Measurements from ENCODE around the gene TRIP4. TPM values are rescaled to one million over a fixed set of nuclear protein-coding genes. Genes with fewer than 3 reads are reported as not detected.

TRIP4 gene
- total RNA-seq, 1 experiment from 2014 or later = 18.3 TPM

DNA sequence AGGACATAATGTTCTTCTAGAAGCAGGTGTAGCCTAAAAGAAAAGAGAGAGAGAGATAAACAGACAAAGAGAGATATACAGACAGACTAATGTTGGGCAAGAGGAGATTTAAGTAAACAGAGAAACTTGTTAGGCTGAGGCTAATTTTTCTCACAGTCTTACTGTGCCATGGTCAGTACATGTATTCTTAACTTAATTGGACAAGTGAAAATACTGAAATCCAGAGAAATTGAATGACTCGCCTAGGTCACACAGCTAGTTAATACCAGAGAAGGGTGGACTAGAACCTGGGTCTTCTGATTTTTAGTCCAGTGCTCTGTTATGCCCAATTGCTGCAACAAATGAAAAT, 66.0 kb downstream of the TRIP4 start:
- intact Hi-C loops (cut with micrococcal nuclease) = no loop called here
- no peak overlapping the region for H3K27ac ChIP-seq (ENCODE audit: low read depth, low read length)
- no peaks in the 10 kb centered on the region for H3K79me2 ChIP-seq (ENCODE audit: insufficient read depth, low read length)
- no TSS peak for BruUV-seq (replicated peaks)
- no peaks in the 10 kb centered on the region for H3K4me1 ChIP-seq (ENCODE audit: control insufficient read depth in 1 of 2, insufficient read depth in 2 of 2, low read length in 2 of 2)
- H4K20me1 ChIP-seq (ENCODE audit: insufficient read depth) = no peaks in the 10 kb centered on the region
- no peak overlapping the region for H2AFZ ChIP-seq (ENCODE audit: low read depth, low read length, poor library complexity, severe bottlenecking)
- H3K36me3 ChIP-seq (ENCODE audit: control insufficient read depth in 1 of 2, insufficient read depth in 2 of 2, low read length in 2 of 2) = peaks cover 0 to 5% of the 10 kb centered on the region in 2 experiments; a peak in 1 of 4 replicates
- H3K4me2 ChIP-seq (ENCODE audit: low read length) = no peak overlapping the region
- no peak for DNase-seq (ENCODE audit: low read depth, low spot score)
- TF ChIP-seq CBX3 (IDR thresholded peaks at IDR 0.05; ENCODE audit: low read depth) (no peak), SRF (IDR thresholded peaks at IDR 0.05; ENCODE audit: low read depth) (no peak), ZFX (IDR thresholded peaks at IDR 0.05) (no peak), YY1 (IDR thresholded peaks at IDR 0.05; ENCODE audit: extremely low read depth, insufficient replicate concordance, low read depth, low read length) (no peak), ELF1 (IDR thresholded peaks at IDR 0.05; ENCODE audit: borderline replicate concordance, low read depth) (no peak), JUND (IDR thresholded peaks at IDR 0.05) (no peak), FOSL1 (IDR thresholded peaks at IDR 0.05; ENCODE audit: low read depth) (no peak), POLR2A (IDR thresholded peaks at IDR 0.05; ENCODE audit: borderline replicate concordance, extremely low read depth, insufficient read depth, insufficient read length) (no peak), TCF7L2 (IDR thresholded peaks at IDR 0.05; ENCODE audit: borderline replicate concordance, extremely low read depth, insufficient read depth, insufficient read length) (no peak), POLR2AphosphoS5 (IDR thresholded peaks at IDR 0.05; ENCODE audit: low read depth, low read length) (no peak), ZNF274 (IDR thresholded peaks at IDR 0.05; ENCODE audit: low read depth, low read length) (no peak), SP1 (IDR thresholded peaks at IDR 0.05; ENCODE audit: low read depth) (no peak), EZH2phosphoT487 (IDR thresholded peaks at IDR 0.05; ENCODE audit: borderline replicate concordance) (no peak), EGR1 (IDR thresholded peaks at IDR 0.05; ENCODE audit: low read depth) (no peak)
- TF ChIP-seq, protein P1, sequence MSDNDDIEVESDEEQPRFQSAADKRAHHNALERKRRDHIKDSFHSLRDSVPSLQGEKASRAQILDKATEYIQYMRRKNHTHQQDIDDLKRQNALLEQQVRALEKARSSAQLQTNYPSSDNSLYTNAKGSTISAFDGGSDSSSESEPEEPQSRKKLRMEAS (IDR thresholded peaks at IDR 0.05) = no peak
- TF ChIP-seq, protein P2, sequence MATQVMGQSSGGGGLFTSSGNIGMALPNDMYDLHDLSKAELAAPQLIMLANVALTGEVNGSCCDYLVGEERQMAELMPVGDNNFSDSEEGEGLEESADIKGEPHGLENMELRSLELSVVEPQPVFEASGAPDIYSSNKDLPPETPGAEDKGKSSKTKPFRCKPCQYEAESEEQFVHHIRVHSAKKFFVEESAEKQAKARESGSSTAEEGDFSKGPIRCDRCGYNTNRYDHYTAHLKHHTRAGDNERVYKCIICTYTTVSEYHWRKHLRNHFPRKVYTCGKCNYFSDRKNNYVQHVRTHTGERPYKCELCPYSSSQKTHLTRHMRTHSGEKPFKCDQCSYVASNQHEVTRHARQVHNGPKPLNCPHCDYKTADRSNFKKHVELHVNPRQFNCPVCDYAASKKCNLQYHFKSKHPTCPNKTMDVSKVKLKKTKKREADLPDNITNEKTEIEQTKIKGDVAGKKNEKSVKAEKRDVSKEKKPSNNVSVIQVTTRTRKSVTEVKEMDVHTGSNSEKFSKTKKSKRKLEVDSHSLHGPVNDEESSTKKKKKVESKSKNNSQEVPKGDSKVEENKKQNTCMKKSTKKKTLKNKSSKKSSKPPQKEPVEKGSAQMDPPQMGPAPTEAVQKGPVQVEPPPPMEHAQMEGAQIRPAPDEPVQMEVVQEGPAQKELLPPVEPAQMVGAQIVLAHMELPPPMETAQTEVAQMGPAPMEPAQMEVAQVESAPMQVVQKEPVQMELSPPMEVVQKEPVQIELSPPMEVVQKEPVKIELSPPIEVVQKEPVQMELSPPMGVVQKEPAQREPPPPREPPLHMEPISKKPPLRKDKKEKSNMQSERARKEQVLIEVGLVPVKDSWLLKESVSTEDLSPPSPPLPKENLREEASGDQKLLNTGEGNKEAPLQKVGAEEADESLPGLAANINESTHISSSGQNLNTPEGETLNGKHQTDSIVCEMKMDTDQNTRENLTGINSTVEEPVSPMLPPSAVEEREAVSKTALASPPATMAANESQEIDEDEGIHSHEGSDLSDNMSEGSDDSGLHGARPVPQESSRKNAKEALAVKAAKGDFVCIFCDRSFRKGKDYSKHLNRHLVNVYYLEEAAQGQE (IDR thresholded peaks at IDR 0.05; ENCODE audit: low read depth) = no peak
- TF ChIP-seq, protein P3, sequence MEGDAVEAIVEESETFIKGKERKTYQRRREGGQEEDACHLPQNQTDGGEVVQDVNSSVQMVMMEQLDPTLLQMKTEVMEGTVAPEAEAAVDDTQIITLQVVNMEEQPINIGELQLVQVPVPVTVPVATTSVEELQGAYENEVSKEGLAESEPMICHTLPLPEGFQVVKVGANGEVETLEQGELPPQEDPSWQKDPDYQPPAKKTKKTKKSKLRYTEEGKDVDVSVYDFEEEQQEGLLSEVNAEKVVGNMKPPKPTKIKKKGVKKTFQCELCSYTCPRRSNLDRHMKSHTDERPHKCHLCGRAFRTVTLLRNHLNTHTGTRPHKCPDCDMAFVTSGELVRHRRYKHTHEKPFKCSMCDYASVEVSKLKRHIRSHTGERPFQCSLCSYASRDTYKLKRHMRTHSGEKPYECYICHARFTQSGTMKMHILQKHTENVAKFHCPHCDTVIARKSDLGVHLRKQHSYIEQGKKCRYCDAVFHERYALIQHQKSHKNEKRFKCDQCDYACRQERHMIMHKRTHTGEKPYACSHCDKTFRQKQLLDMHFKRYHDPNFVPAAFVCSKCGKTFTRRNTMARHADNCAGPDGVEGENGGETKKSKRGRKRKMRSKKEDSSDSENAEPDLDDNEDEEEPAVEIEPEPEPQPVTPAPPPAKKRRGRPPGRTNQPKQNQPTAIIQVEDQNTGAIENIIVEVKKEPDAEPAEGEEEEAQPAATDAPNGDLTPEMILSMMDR (IDR thresholded peaks at IDR 0.05 in 2 of 3, conservative IDR thresholded peaks at IDR 0.05 in 1 of 3; ENCODE audit: borderline replicate concordance in 1 of 3, insufficient read depth in 1 of 3, low read depth in 2 of 3, low read length in 2 of 3) = no peak
- TF ChIP-seq, protein P4, sequence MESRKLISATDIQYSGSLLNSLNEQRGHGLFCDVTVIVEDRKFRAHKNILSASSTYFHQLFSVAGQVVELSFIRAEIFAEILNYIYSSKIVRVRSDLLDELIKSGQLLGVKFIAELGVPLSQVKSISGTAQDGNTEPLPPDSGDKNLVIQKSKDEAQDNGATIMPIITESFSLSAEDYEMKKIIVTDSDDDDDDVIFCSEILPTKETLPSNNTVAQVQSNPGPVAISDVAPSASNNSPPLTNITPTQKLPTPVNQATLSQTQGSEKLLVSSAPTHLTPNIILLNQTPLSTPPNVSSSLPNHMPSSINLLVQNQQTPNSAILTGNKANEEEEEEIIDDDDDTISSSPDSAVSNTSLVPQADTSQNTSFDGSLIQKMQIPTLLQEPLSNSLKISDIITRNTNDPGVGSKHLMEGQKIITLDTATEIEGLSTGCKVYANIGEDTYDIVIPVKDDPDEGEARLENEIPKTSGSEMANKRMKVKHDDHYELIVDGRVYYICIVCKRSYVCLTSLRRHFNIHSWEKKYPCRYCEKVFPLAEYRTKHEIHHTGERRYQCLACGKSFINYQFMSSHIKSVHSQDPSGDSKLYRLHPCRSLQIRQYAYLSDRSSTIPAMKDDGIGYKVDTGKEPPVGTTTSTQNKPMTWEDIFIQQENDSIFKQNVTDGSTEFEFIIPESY (IDR thresholded peaks at IDR 0.05; ENCODE audit: extremely low read depth, insufficient replicate concordance, low read length) = no peak
- TF ChIP-seq, protein P5, sequence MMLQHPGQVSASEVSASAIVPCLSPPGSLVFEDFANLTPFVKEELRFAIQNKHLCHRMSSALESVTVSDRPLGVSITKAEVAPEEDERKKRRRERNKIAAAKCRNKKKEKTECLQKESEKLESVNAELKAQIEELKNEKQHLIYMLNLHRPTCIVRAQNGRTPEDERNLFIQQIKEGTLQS (IDR thresholded peaks at IDR 0.05) = no peak
- H3K4me3 ChIP-seq (replicated peaks in 1 of 2; ENCODE audit: low read depth in 1 of 2, low read length in 2 of 2) = no peak overlapping the region
- ChIA-PET CTCF (interaction anchor here (0.7 kb wide), 1 partner anchor 199 kb away, joined by 4 read pairs; no protein-coding TSS in a partner anchor), RAD21 (ENCODE audit: low non-redundant PET in 1 of 2, low total read pairs in 2 of 2, uncharacterized antibody in 2 of 2, unreplicated experiment in 2 of 2) (no interaction called here), POLR2A (no interaction called here)
- no peak for ATAC-seq
- no peak overlapping the region for H3K9ac ChIP-seq (ENCODE audit: low read length)
- H3K27me3 ChIP-seq (ENCODE audit: insufficient read depth, low read length) = no peaks in the 10 kb centered on the region
- H3K9me2 ChIP-seq (ENCODE audit: insufficient read depth) = no peaks in the 10 kb centered on the region
- no peaks in the 10 kb centered on the region for H3K9me3 ChIP-seq (ENCODE audit: control insufficient read depth in 1 of 2, insufficient read depth in 1 of 2, low read depth in 1 of 2, low read length in 2 of 2)

Data from HCT116 (cell line).